Sigmoid colon (tissue), 4 donors: ENCODE results near the gene DBN1.

Source experiments
- POLR2A ChIP-seq, 2 donors: fragments of 450-650 bp; IDR thresholded peaks; one replicate each; pipeline ENCODE4 v1.6.1; 2016; ENCODE audit warnings: antibody characterized with exemption in 2 of 2, mild to moderate bottlenecking in 2 of 2, moderate library complexity in 2 of 2
- POLR2AphosphoS5 ChIP-seq, 4 donors: sonication (generic); formaldehyde crosslinking; IDR thresholded peaks; one replicate each; pipeline ENCODE4 v1.6.1; 2017; ENCODE audit warnings: antibody characterized with exemption in 4 of 4

- TF ChIP-seq POLR2A (IDR thresholded peaks at IDR 0.05) = no peak
- no peak for TF ChIP-seq POLR2AphosphoS5 (IDR thresholded peaks at IDR 0.05)
Measured at GRCh38 chr5:177471610-177472356, 1.7 kb downstream of the DBN1 start.
